Cardiac muscle cell (in vitro differentiated cells and primary cell): ENCODE data around the gene BBX. TPM values are rescaled to one million over a fixed set of nuclear protein-coding genes. Genes with fewer than 3 reads are reported as not detected.
A peak's percentile ranks its signal among the peaks of the same experiment; 100 is the strongest.
"Not testable (repeated sequence)": the region's sequence is repeated elsewhere in the genome, so short reads cannot be mapped to it uniquely, and the experiment has no call there.

ENCODE experiments used
- DNase-seq, 2 donors: peaks; one replicate each; pipeline versions ENCODE4 v3.0.0 to v3.0.0-alpha.2; 2010 to 2017; ENCODE audit warnings: low read depth in 1 of 2, low spot score in 1 of 2
- H3K27ac ChIP-seq: fragments of 200-600 bp; sonication (generic); 2 replicates; pipeline ENCODE4 v1.5.1; 2016
- H3K27me3 ChIP-seq: fragments of 200-600 bp; sonication (generic); 2 replicates; pipeline ENCODE4 v1.6.0; 2016; ENCODE audit warnings: control low read depth
- H3K36me3 ChIP-seq: fragments of 200-600 bp; sonication (generic); 2 replicates; pipeline ENCODE4 v1.5.1; 2016; ENCODE audit warnings: control low read depth
- H3K4me1 ChIP-seq: fragments of 200-600 bp; sonication (generic); 2 replicates; pipeline ENCODE4 v1.8.1; 2017; ENCODE audit warnings: low read depth, mild to moderate bottlenecking, mixed run types
- H3K4me3 ChIP-seq: fragments of 200-600 bp; sonication (generic); 2 replicates; pipeline ENCODE4 v1.5.1; 2016; ENCODE audit warnings: mild to moderate bottlenecking
- H3K9me3 ChIP-seq: fragments of 200-600 bp; sonication (generic); 2 replicates; pipeline ENCODE4 v1.5.1; 2017; ENCODE audit warnings: low read depth, mild to moderate bottlenecking, control low read depth
- polyA plus RNA-seq: library from polyadenylated mRNA; unstranded; fragments of >200 nt; fragmentation: Nextera tagmentation; extraction: Ambion mirVana; gene quantifications from 2 replicates; pipeline ENCODE4 v1.2.1, GENCODE V29; 2016
- total RNA-seq: library from RNA; depleted of rRNA; stranded (reverse); fragments of >200 nt; gene quantifications from 2 replicates; pipeline ENCODE4 v1.2.3, GENCODE V29; 2016
- TF ChIP-seq, protein P1 (sequence below): IDR thresholded peaks from 2 replicates; pipeline ENCODE4 v1.5.1; 2012; ENCODE audit warnings: low read depth, mild to moderate bottlenecking, low read length

The BBX gene
- total and polyA plus RNA-seq, 2 experiments from 2014 or later: 77.5 to 96.2 TPM

DNA sequence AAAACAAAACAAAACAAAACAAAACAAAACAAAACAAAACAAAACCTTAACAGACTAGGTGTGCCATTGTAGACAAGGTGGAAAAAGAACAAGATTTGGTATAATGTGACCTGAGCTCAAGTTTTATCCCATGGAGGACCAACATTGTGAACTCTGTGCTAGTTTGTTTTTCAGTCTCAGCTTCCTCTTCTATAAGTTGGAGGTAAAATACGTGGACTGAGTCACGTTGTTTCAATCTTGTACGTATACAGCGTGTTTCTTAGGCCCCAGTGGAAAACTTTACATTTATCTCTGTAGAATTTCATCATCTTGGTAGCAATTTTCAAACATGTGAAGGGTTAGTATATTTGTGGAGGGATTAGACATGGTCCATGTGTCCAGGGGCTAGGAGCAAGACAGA, 306.4 kb downstream of the BBX start:
- Histone ChIP-seq H3K9me3 (no peaks in the 10 kb centered on the region), H3K4me3 (no peak overlapping the region), H3K4me1 (peaks cover 15% of the 10 kb centered on the region), H3K36me3 (no peaks in the 10 kb centered on the region), H3K27me3 (no peaks in the 10 kb centered on the region), H3K27ac (no peak overlapping the region)
- DNase-seq: no peak
- TF ChIP-seq, protein P1, sequence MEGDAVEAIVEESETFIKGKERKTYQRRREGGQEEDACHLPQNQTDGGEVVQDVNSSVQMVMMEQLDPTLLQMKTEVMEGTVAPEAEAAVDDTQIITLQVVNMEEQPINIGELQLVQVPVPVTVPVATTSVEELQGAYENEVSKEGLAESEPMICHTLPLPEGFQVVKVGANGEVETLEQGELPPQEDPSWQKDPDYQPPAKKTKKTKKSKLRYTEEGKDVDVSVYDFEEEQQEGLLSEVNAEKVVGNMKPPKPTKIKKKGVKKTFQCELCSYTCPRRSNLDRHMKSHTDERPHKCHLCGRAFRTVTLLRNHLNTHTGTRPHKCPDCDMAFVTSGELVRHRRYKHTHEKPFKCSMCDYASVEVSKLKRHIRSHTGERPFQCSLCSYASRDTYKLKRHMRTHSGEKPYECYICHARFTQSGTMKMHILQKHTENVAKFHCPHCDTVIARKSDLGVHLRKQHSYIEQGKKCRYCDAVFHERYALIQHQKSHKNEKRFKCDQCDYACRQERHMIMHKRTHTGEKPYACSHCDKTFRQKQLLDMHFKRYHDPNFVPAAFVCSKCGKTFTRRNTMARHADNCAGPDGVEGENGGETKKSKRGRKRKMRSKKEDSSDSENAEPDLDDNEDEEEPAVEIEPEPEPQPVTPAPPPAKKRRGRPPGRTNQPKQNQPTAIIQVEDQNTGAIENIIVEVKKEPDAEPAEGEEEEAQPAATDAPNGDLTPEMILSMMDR: no peak

DNA sequence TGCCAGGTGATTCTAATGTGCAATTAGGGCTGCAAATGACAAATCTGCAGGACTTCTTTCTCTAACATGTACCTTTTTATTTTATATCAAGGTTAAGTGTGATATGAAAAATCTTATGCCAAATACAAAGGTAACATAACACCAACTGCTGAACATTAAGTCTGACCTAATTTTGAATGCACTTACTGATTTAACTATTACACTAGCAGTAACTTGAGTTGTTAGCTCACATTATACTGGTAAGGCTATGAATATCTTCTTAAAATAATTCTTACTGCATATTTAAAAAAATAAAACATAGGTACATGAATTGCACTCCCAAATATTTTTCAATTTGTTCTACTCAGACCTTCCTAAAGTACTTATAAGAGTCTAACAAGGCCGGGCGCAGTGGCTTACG, 308.8 kb downstream of the BBX start:
- H3K27ac ChIP-seq: no peak overlapping the region
- H3K4me3 ChIP-seq: no peak overlapping the region
- no peaks in the 10 kb centered on the region for H3K9me3 ChIP-seq
- TF ChIP-seq, protein P1: no peak
- no peaks in the 10 kb centered on the region for H3K4me1 ChIP-seq
- no peaks in the 10 kb centered on the region for H3K27me3 ChIP-seq
- H3K36me3 ChIP-seq: no peaks in the 10 kb centered on the region
- DNase-seq: no peak

DNA sequence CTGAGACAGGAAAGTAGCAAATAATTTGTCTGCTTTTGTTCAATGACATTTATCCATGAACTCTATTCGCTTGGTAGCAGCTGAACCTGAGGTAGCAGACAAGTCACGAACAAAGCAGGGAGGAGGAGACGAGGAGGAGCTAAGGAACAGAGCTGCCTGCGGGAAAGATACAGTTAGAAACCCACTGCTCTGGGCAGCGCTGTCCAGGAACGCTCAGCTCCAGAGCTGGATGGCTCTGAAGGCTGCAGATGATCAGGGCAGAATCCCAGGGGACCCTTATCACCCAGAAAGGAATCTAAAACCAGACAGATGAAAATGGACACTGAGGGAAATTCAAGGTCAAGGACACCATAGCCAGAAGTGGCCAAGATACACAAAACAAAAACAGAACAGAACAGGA, 310.3 kb downstream of the BBX start:
- H3K27ac ChIP-seq: no peak overlapping the region
- H3K4me1 ChIP-seq: no peaks in the 10 kb centered on the region
- H3K9me3 ChIP-seq: no peaks in the 10 kb centered on the region
- H3K4me3 ChIP-seq: no peak overlapping the region
- no peaks in the 10 kb centered on the region for H3K36me3 ChIP-seq
- DNase-seq: peak; percentile 12 to 25
- H3K27me3 ChIP-seq: no peaks in the 10 kb centered on the region
- TF ChIP-seq, protein P1: no peak

DNA sequence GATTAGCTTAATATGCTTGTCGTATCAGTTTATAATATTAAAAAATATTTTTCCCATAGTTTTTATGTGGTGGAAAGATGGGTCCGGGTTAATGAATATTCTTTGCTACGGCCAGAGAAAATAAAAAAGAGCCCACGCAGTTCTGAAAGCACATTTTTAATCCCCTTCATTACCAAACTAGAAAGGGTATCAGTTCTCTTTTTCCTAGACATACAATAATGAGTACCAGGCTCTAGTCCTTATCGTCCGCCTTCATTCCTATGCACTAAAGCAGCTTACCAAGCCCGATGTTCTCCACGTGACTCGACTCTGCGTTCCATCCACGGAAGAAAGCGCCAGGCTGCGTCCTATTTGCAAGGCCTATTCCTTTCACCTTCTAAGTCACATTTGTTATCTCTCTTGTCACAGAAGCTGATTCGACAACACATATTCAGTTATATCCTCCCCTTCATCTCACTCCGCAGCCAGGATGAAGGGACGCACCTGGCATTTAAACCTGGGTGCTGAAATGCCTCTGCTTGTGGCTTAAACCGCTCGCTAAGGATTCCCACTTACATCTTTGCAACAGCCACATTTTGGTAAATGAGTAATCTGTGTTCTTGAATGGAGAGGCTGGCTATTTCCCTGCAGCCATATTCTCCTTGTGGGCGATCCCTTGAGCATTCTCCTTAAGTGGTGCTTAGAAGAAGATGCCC, 311.1 kb downstream of the BBX start:
- Histone ChIP-seq H3K4me3 (no peak overlapping the region), H3K36me3 (no peaks in the 10 kb centered on the region), H3K4me1 (no peaks in the 10 kb centered on the region), H3K27me3 (no peaks in the 10 kb centered on the region), H3K27ac (no peak overlapping the region), H3K9me3 (no peaks in the 10 kb centered on the region)
- TF ChIP-seq, protein P1: no peak
- peak in 1 of 2 donors; percentile 7 for DNase-seq

DNA sequence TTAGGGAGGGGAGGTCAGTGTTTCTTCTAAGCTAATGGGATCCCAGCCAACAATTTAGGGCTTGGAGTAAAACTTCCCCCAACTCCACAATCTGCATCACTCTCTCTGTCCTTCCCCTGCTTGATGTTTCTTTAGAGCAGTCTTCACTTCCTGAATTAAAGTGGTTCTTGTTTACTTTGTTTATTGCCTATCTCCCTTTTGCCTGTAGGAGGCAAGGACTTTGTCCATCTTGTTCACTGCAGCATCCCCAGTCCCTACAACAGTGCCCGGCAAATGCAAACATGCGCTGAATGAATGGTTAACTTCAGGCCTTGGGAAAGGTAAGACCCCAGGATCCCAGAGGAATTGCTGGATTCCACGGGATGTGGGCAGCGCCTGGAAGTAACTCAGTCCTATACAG, 312.2 kb downstream of the BBX start:
- H3K4me1 ChIP-seq, H3K27me3 ChIP-seq, H3K27ac ChIP-seq, DNase-seq, H3K36me3 ChIP-seq, H3K9me3 ChIP-seq, H3K4me3 ChIP-seq: not testable (repeated sequence)

DNA sequence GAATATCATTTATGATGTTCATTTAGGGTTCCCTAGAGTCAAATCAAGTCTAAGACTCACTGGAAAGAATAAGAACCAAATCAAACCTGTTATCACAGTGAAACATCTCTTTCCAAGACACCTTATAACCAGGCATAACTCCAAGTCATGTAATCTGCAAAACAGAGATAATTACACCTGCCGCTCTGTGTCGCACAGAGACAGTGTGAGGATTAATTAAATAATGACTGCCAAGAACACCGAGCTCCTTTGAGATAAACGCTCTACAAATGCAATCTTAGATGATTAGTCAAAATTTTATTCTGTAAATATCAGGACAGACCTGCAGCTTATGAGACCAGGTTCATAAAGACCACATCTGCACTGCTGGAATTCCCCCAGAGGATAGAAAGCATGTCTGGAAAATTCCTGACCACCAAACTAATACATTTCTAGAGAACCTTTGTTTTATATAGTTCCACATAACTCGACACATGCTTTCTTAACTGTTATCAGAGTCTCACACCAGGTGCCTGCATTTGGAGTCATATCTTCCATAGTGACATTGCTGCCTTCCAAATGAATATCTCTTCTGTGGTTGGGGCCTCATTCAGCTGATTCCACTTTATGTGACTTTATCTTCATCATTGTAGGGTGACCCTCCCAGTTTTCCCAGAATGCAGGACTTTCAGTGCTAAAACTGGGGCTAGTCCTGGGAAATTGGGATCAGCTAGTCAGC, 315.3 kb downstream of the BBX start:
- no peak for DNase-seq
- TF ChIP-seq, protein P1: no peak

More for the DNA sequence above, 315.3 kb downstream of the BBX start:
- H3K4me3 ChIP-seq: no peak overlapping the region
- H3K27ac ChIP-seq: no peak overlapping the region
- no peaks in the 10 kb centered on the region for H3K4me1 ChIP-seq
- no peaks in the 10 kb centered on the region for H3K27me3 ChIP-seq
- no peaks in the 10 kb centered on the region for H3K9me3 ChIP-seq
- no peaks in the 10 kb centered on the region for H3K36me3 ChIP-seq
